ENCODE results near the gene EIF2AK3.

DNA sequence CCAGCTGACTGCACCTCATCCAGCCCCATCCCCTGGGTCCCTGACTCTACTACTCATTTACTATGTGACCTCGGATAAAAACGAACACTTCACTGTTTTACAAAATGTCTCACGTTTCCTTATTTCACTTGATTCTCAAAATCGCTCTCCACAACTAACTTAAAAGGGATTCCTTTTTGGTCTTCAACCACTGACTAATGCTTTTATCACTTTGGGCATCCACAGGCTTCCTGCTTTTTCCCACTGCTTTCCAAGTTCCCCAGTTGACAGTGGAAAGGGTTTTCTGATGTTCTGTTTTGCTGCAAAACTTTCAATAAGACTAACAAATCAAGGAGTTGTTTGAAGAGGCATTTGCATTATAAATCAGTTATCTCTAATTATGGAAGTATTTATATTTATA is 24.1 kb downstream of the EIF2AK3 start:
- TF ChIP-seq, protein P1, sequence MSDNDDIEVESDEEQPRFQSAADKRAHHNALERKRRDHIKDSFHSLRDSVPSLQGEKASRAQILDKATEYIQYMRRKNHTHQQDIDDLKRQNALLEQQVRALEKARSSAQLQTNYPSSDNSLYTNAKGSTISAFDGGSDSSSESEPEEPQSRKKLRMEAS (IDR thresholded peaks at IDR 0.05) = no peak
- TF ChIP-seq KDM5A (IDR thresholded peaks at IDR 0.05; ENCODE audit: low read length) = no peak
- TF ChIP-seq, protein P2, sequence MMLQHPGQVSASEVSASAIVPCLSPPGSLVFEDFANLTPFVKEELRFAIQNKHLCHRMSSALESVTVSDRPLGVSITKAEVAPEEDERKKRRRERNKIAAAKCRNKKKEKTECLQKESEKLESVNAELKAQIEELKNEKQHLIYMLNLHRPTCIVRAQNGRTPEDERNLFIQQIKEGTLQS (IDR thresholded peaks at IDR 0.05; ENCODE audit: insufficient read depth, low read depth, low read length) = no peak
- TF ChIP-seq CTCF (IDR thresholded peaks at IDR 0.05; ENCODE audit: control extremely low read depth in 1 of 3, insufficient read depth in 1 of 3, low read depth in 1 of 3, low read length in 3 of 3) = no peak
- TF ChIP-seq ASH2L (IDR thresholded peaks at IDR 0.05; ENCODE audit: low read length) = no peak
- no peak for TF ChIP-seq EZH2 (IDR thresholded peaks at IDR 0.05; ENCODE audit: low read depth, low read length, severe bottlenecking)
- TF ChIP-seq EP300 (IDR thresholded peaks at IDR 0.05; ENCODE audit: borderline replicate concordance in 1 of 2, low read depth in 2 of 2, low read length in 2 of 2) = no peak

Data from H1 (cell line).